ENCODE data around the gene CLCA1.

CLCA1 gene

DNA sequence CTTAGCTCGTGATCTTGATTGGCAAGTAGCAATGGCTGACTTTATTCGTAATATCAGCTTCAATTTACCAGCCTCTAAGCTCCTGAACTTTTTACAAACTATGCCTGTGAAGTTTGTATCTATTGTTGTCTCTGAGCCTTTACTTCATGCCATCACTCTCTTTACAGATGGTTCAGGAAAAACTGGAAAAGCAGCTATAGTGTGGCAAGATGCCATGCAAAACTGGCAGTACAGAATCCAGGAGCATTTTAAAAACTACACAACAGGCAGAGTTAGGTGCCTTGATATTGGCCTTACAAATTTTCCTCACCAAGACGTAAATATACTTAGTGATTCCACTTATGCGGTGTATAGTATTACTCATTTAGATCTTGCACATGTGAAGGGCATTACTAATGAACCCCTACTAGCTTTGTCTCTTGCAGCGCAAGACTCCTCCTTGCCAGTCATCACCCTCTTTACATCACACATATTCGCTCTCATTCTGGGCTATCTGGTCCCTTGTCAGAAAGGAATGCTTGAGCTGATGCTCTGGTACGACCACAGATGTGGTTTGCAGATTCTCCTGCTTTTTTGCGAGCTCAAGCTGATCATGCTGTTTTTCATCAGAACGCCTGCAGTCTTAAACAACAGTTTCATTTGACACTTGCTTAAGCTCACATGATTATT, 36.3 kb downstream of the CLCA1 start:
- no peak for DNase-seq

DNA sequence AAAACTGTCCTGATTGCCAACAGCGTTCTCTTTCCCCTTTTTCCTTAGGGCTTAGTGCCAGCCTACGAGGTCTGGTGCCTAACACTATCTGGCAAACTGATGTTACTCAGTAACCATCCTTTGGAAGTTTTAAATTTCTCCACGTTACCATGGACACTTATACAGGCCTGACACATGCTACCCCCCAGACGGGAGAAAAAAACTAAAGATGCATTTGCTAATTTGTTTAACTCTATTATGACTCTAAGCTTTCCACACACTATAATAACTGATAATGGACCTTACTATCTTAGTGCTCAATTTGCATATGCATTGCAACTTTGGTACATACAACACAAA, 36.8 kb downstream of the CLCA1 start:
- DNase-seq: no peak

DNA sequence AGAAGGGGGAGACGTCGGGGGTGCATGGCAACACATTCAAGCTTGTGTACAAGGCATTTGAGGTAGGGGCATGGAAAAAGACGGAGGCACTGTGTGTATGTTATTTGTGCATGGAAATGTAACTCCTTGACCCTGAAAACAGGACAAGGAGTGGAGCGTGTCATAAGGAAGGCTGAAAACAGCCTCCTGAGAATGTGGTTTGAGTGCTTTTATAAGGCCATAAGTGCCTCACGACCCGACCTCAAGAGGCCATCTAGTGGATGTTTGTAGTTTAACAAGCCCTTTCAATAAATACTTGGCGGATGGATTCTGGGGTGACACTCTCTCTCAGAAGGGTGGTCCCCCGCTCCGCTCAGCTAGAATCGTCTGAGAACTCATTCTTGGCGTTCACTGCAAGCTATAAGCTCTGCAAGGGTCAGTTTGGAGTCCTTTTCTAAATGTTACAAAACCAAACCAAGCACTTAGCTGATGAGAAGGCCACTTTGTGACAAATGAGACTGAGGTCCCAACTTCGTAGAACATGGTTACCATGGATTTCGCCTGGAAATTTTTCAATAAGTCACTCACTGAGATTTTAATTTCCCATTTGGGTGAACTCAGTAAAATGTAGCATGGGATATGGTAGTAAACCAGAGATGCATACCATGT, 39.3 kb downstream of the CLCA1 start:
- no peak for DNase-seq

DNA sequence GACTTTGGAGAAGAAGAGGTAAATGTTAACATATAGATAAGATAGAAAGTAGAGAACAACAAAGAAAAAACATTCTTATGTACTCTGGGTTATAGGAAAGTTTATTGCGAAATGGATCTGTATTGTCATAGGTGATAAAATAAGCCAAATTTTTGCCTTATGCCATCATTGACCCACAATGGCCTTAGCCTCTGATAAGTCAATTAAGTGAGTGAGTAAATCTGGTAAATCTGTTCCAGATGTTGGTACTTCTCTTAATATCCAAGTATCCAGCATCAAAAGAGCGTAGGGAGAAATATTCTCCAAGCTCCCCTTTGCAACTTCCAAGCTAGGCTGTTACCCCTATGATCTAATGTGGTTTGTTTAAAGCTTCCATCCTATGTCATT, 39.8 kb downstream of the CLCA1 start:
- DNase-seq: no peak

DNA sequence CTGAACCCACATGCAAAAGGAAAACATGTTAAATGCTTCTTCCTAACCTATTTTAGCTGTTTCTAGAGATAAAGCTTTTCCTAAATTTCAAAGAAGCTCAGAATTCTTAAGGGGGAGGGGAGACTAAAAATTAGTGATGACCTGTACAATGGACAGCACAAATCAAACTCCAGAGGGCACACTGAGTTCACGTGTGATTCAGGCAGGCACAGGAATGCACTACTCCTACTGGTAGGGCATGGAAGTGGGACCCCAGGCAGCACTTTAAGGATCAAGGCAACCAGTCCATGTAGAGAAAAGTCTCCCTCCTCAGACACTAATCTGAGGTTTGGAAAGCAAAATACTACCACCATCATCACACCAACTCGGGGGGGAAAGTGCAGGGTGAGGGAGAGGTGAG, 46.9 kb downstream of the CLCA1 start:
- no peak for DNase-seq

DNA sequence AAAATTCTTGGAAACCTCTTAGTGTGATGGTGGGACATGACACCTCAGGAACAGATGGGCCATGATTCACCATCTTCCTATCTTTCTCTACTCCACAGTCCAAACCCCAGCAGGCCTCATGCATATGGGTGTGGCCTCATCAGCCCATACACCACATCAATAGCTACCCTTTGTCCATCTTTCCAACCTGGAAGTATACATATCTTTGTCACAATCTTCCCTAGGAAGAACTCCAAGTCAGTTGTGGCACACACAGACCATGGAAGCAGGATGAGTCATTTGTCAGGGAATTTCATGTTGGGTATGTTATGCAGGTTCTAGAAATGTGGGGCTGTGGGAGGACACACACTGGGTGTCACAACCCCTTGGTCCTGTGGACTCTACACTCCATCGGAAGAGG, 47.6 kb downstream of the CLCA1 start:
- DNase-seq: no peak

DNA sequence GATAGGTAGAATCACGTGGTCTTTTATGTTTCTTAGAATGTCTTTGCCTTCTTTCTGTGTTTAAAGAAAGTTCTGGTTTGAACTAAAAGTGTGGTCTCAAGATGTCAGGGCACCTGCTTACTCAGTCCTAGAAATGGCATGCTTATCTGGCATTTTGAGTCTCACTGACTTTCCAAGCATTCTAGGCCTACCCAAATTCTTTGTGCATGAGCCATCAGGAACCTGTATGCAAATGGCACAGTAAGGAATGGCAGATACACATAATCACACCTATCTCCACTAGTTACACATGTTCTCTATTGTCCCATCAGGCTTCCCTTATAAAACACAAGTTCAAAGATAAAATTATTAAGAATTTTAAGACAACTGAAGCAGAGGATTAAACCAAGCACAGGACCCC, 48.6 kb downstream of the CLCA1 start:
- no peak for DNase-seq

DNA sequence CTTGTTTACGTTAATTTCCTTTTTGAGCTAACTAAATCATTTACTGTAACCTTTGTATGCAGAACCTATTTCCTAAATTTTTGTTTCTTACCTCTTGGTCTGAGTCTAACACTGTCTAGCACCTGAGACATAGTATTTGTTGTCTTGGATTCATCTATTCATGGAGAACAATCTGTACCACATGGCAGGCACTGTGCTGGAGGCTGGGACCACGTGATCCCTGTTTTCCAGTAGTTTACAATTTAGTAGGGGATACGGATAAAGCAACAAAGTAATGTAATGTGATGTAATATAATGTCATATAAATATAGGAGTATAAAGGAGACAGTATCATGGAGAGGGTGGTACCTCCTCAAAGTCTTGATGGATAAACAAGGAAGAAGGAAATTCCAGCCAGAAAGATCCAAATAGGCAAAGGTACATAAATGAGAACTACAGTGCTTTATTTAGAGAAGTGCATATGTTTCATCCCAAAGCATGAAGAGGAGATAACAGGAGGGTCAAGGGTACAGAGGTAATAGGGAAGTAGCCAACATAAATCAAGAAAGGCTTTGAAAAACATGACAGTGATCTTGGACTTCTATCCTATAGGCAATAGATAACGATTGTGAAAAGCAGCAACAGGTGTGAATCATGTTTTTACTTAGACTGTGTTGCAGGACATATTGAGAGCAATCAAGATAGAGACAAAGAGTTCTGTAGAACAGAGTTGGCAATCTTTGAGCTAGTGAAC, 52.2 kb downstream of the CLCA1 start:
- DNase-seq: no peak

DNA sequence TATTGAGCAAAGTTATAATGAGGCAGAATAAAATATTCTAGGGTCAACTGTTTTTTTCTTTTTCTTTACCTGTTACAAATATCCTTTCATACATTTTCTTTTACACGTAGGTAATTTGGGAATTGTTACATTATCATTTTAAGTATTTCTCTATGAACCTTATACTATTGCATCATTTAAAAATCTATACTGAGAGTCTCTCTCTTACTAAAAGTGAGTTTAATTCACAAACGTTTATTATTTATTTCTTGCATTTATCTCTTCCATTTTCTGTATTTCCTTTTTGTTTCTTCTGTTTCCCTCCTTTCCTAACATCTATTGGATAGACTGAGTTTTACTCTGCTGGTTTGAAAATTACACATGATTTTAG, 52.8 kb downstream of the CLCA1 start:
- no peak for DNase-seq

DNA sequence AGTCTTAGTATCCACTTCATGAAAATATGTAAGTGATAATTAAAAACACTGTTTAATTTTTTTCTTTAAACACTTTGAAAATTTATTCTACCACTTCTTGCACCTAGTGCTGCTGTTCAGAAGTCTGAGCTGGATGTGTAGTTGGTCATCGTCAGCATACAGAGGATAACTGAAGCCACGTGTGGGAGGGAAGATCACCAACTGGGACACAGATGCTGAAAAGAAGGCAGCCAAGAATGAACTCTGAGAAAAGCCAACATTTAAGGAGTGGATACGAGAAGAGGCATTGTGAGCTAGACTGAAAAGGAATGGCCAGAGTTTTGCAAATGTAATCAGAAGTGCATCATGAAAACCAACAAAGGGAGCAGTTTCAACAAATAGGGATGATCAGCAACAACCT, 53.5 kb downstream of the CLCA1 start:
- no peak for DNase-seq

DNA sequence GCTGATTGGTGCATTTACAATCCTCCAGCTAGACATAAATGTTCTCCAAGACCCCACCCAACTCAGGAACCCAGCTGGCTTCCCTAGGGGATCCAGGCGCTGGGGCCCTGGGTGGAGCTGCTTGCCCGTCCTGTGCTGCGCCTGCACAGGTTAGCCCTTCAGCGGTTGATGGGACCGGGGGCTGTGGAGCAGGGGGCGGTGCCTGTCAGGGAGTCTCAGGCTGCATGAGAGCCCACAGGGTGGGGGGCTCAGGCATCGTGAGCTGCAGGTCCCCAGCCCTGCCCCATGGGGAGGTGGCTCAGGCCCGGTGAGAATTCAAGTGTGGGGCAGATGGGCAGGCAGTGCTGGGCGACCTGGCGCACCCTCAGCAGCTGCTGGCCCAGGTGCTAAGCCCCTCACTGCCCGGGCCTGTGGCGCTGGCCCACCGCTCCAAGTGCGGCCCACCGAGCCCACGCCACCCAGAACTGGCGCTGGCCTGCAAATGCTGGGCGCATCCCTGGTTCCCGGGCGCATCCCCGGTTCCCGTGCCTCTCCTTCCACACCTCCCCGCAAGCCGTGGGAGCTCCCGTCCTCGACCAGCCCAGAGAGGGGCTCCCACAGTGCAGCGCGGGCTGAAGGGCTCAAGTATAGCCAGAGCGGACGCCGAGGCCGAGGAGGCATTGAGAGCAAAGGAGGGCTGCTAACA, 55.1 kb downstream of the CLCA1 start:
- no peak for DNase-seq

DNA sequence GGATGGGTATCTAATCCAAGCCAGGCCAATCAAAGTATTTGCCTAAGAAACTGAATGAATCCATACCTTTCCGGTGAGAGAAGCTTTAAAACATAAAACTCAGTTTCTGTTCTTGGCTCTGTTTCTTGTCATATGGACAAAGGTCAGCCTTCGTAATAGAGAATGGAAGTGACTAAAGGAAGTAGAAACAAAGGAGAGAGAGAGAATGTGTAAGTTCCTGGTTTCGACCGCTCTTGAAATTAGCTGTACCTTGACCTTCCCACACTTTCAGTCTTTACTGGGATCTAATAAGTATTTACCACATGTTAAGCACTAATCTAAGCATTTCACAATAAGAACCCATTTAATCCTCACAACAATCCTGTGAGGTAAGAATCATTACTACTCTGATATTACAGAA, 58.6 kb downstream of the CLCA1 start:
- DNase-seq: no peak

DNA sequence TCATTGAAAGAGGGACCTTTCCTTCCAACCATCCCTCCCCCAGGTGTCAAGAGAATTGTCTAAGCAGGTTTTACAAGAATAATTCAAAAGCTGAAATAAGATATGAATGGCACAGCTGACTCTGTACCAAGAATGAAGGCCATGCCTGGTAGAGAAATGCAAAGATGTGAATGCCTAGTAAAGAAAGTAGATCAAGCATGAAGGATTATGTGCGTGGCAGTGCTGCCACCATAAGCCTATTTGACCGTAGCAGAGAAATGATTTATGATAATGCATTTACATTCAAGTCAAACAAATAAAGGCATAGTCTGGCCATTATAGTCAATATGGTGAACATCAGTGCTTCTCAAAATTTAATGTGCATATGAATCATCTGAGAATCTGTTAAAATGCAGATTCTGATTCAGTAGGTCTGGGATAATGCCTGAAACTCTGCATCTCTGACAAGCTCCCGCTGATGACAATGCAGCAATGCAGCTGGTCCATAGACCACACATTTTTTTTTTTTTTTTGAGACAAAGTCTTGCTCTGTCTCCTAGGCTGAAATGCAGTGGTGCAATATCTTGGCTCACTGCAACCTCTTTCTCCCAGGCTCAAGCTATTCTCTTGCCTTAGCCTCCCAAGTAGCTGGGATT, 61.6 kb downstream of the CLCA1 start:
- DNase-seq: no peak

DNA sequence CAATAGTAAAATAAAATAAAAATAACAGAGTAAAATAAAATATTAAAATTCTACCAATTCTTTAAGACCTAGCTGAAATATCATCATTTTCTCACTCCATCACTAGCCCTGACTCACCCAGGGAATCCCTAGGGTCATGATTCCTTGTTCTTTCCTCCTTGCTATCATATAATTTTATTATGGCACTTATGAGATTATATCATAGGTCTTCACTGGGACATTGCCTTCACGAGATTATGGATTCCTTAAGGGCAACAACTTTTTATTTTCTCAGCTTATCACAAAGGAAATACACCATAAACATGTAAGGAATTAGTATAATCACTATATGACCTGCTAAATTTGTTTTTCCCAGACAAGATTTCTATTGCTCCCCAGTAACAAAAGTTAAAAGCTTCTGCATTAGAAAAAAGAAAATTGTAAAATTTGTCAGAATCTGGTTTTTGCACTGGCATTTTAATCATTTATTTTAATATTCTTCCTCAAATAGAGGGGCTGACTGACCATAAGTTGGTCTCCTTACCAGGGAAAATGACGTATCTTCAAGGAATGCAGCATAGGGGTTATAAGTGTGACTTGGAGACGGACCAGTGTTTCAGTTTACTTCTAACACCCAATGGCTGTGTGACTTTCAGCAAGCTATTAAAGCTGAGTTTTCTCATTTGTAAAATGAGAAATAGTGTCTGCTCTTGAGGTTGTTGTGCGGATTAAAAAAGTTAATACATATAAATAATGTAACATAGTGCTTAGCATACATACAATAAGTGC, 69.4 kb downstream of the CLCA1 start:
- DNase-seq: no peak

DNA sequence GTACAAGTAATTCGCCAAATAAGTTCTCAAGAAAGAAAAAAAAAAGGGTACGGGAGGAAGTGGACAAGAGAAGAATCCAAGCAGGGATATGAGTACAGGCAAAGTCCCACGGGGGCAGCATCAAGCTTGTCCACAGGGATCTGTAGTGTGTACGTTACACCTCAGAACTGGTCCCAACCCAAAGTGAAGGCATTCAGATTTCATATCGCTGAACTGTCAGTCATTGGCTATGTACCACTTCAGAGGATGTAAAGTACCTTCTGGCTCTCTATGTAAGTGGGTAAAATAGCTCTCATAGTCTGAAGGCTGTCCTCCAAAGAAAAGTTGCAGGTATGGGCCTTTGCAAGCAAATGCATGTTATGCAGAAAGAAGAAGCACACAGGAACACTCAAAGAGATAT, 70.0 kb downstream of the CLCA1 start:
- DNase-seq: no peak

DNA sequence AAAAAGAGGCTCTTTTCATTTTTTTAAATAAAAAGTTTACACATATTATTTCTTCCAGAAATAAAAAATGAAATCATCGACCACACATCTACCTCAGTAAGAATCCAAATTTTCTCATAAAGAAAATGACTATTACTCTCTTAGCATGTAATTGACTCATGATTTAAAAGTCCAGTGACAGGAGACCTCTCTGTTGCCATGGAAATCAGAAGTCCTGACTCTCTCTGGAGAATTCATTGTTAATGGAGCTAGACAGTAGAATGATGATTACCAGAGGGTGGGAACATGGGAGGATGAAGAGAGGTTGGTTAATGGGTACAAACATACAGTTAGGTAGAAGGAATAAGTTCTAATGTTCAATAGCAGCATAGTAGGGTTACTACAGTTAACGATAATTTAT, 73.1 kb downstream of the CLCA1 start:
- DNase-seq: no peak

DNA sequence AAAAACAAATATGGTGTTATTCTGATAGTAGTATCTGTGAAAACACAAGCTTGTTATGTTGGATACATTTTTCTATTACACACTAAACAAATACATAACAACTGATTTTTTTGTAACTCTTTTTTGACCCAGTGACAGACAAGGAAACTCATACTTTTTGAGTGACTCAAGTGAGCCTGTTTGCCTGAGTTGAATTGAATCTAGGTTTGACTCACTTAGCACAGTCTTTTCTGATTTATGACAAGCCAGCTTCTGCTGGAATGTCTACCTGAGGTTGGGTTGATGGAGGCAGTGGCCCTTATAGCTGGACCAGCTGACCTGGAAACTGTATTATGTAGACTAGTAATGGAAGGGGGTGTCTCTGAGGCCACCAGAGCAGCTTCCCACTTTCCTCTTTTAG, 73.9 kb downstream of the CLCA1 start:
- no peak for DNase-seq

DNA sequence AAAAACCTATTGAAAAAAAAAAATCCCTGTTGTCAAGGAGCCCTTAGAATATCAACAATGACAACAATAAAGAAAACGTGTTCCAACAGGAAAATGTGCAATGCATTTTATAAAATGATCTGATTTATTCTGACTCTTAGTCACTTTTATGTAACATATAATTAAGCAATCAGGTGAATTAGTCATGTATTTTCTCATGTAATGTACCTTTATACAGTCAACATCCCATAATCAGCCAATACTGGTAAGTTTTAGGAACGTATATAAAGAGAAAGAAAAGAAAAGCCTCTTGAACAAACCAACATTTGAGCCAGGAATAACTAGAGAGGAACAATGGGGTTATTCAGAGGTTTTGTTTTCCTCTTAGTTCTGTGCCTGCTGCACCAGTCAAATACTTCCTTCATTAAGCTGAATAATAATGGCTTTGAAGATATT, 78.1 kb downstream of the CLCA1 start, which contains the start of gene CLCA4:
CLCA4 (plus strand) TSS at position 292 of the 435 bp plus-strand sequence; CDS start at position 334, 42 bp downstream.
- DNase-seq: no peak

DNA sequence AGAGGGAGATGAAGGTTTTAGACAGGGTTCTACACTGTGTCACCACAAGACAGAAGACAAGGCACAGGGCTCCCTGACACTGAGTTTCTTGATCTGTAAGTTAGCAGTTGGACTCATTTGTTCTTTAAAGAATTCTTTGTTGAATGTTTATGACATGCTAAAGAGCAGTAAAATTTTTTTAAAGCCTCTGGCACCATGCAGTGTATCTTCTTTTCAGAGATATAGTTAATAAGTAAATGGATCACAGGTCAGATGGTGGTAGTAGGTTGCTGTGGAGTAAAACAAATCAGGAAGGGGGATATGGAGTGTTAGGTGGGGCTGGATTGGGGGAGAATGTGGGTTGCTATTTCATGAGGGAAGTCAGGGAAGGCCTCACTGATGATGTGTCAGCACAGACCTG, 80.1 kb downstream of the CLCA1 start:
- no peak for DNase-seq
